IMR-90 (cell line): Measurements from ENCODE around the gene CYP2B6. TPM values are rescaled to one million over a fixed set of nuclear protein-coding genes. Genes with fewer than 3 reads are reported as not detected.

Source experiments
- ATAC-seq: fragments of 200-7000 bp; cut with Tn5 transposase; 2 replicates; pipeline ENCODE4 v1.9.1; 2020; ENCODE audit warnings: low read depth, mild to moderate bottlenecking, moderate library complexity
- BruUV-seq: library from RNA; stranded (reverse); fragments of 400-500 nt; replicated peaks from 2 replicates; lab custom pipeline; 2021; lab: Mats Ljungman, UMichigan
- CTCF ChIA-PET: fragments of 300-600 bp; formaldehyde crosslinking; extraction: SDS; loops from one replicate; lab custom pipeline; 2021; ENCODE audit warnings: antibody characterized with exemption; lab: Yijun Ruan, JAX
- POLR2A ChIA-PET: fragments of 300-600 bp; sonication (Branson Sonifier 250); formaldehyde crosslinking; loops from one replicate; lab custom pipeline; 2022; ENCODE audit warnings: antibody characterized with exemption; ENCODE audit not compliant: unreplicated experiment; lab: Charles Lee
- DNase-seq: peaks from one replicate; pipeline ENCODE4 v3.0.0; 2013
- H2AFZ ChIP-seq: replicated peaks from 2 replicates; pipeline ENCODE3; 2013; ENCODE audit warnings: low read length, mild to moderate bottlenecking; ENCODE audit not compliant: poor library complexity
- H2AK5ac ChIP-seq: 2 replicates; pipeline ENCODE4 v1.6.1; 2013; ENCODE audit warnings: low read depth, low read length, inconsistent platforms
- H2AK9ac ChIP-seq: replicated peaks from 2 replicates; pipeline ENCODE3; 2013; ENCODE audit warnings: mild to moderate bottlenecking, low read depth, low read length, moderate library complexity; ENCODE audit not compliant: poor library complexity
- H2BK120ac ChIP-seq: 2 replicates; pipeline ENCODE4 v1.6.1; 2013; ENCODE audit warnings: low read depth, low read length, inconsistent platforms
- H2BK15ac ChIP-seq: 3 replicates; pipeline ENCODE4 v1.6.1; 2013; ENCODE audit warnings: low read depth, low read length, inconsistent platforms
- H2BK20ac ChIP-seq: 2 replicates; pipeline ENCODE4 v1.6.1; 2013; ENCODE audit warnings: low read depth, mild to moderate bottlenecking, inconsistent platforms, low read length, moderate library complexity
- H2BK5ac ChIP-seq: 2 replicates; pipeline ENCODE4 v1.6.1; 2013; ENCODE audit warnings: mild to moderate bottlenecking, low read depth, low read length, inconsistent platforms; ENCODE audit not compliant: poor library complexity, severe bottlenecking
- H3K14ac ChIP-seq: replicated peaks from 2 replicates; pipeline ENCODE4 v1.6.1; 2013; ENCODE audit warnings: low read depth, low read length, inconsistent platforms
- H3K18ac ChIP-seq: 2 replicates; pipeline ENCODE4 v1.6.1; 2013; ENCODE audit warnings: low read depth, low read length, control low read depth
- H3K23ac ChIP-seq: 2 replicates; pipeline ENCODE4 v1.6.1; 2013; ENCODE audit warnings: low read depth, low read length, inconsistent platforms
- H3K27ac ChIP-seq: 2 replicates; pipeline ENCODE4 v1.5.1; 2013; ENCODE audit warnings: mild to moderate bottlenecking, control low read depth, low read length; ENCODE audit not compliant: insufficient read depth
- H3K27me3 ChIP-seq: 2 replicates; pipeline ENCODE4 v1.6.1; 2013; ENCODE audit warnings: low read length; ENCODE audit not compliant: control insufficient read depth, insufficient read depth
- H3K36me3 ChIP-seq: 2 replicates; pipeline ENCODE4 v1.6.1; 2013; ENCODE audit warnings: low read length, mixed read lengths; ENCODE audit not compliant: control insufficient read depth, insufficient read depth
- H3K4ac ChIP-seq: 2 replicates; pipeline ENCODE4 v1.6.1; 2013; ENCODE audit warnings: low read depth, low read length, inconsistent platforms
- H3K4me1 ChIP-seq: 2 replicates; pipeline ENCODE4 v1.6.1; 2013; ENCODE audit warnings: low read length, mixed read lengths; ENCODE audit not compliant: control insufficient read depth, insufficient read depth
- H3K4me2 ChIP-seq: 2 replicates; pipeline ENCODE4 v1.6.1; 2013; ENCODE audit warnings: low read depth, mild to moderate bottlenecking, control low read depth, low read length, moderate library complexity
- H3K4me3 ChIP-seq: 2 replicates; pipeline ENCODE4 v1.5.1; 2013; ENCODE audit warnings: low read depth, mild to moderate bottlenecking, control low read depth, low read length, moderate library complexity; ENCODE audit not compliant: insufficient read depth
- H3K56ac ChIP-seq: 2 replicates; pipeline ENCODE4 v1.6.1; 2013; ENCODE audit warnings: low read length, inconsistent platforms; ENCODE audit not compliant: insufficient read depth; ENCODE audit errors: extremely low read depth
- H3K79me1 ChIP-seq, 2 experiments: 2 replicates each; pipeline ENCODE4 v1.6.1; 2013; ENCODE audit warnings: low read length in 2 of 2, inconsistent platforms in 1 of 2, low read depth in 1 of 2
- H3K9ac ChIP-seq: 2 replicates; pipeline ENCODE4 v1.6.1; 2013; ENCODE audit warnings: low read depth, low read length, control low read depth
- H3K9me1 ChIP-seq: 2 replicates; pipeline ENCODE4 v1.6.1; 2013; ENCODE audit warnings: low read length, inconsistent platforms; ENCODE audit not compliant: insufficient read depth
- H3K9me3 ChIP-seq: 2 replicates; pipeline ENCODE4 v1.6.1; 2013; ENCODE audit warnings: low read length; ENCODE audit not compliant: control insufficient read depth, insufficient read depth
- H4K20me1 ChIP-seq: 2 replicates; pipeline ENCODE4 v1.6.1; 2013; ENCODE audit warnings: low read length, inconsistent platforms; ENCODE audit not compliant: insufficient read depth
- H4K5ac ChIP-seq: 2 replicates; pipeline ENCODE4 v1.6.1; 2013; ENCODE audit warnings: mild to moderate bottlenecking, low read depth, low read length, control low read depth
- H4K8ac ChIP-seq, 2 experiments: 2 replicates each; pipeline ENCODE4 v1.6.1; 2013; ENCODE audit warnings: low read depth in 2 of 2, low read length in 2 of 2, control low read depth in 1 of 2, inconsistent platforms in 1 of 2
- H4K91ac ChIP-seq: 2 replicates; pipeline ENCODE4 v1.6.1; 2013; ENCODE audit warnings: low read depth, low read length, inconsistent platforms; ENCODE audit not compliant: insufficient read depth
- BHLHE40 ChIP-seq: fragments of 150-350 bp; IDR thresholded peaks from 2 replicates; pipeline ENCODE4 v1.6.1; 2016; ENCODE audit warnings: mild to moderate bottlenecking, low read depth, low read length
- CEBPB ChIP-seq: IDR thresholded peaks from 2 replicates; pipeline ENCODE4 v1.6.1; 2012; ENCODE audit warnings: low read depth, low read length, improper control_type of control experiment
- ELK1 ChIP-seq: fragments of 150-350 bp; IDR thresholded peaks from 2 replicates; pipeline ENCODE4 v1.6.1; 2016; ENCODE audit warnings: low read depth, mild to moderate bottlenecking, low read length, moderate library complexity, borderline replicate concordance
- FOS ChIP-seq: fragments of 150-350 bp; IDR thresholded peaks from 2 replicates; pipeline ENCODE4 v1.6.1; 2016; ENCODE audit warnings: low read depth, low read length
- MXI1 ChIP-seq: IDR thresholded peaks from 2 replicates; pipeline ENCODE4 v1.6.1; 2012; ENCODE audit warnings: low read depth, mild to moderate bottlenecking, low read length, moderate library complexity, borderline replicate concordance
- RCOR1 ChIP-seq: IDR thresholded peaks from 2 replicates; pipeline ENCODE4 v1.6.1; 2012; ENCODE audit warnings: mild to moderate bottlenecking, low read length, improper control_type of control experiment; ENCODE audit not compliant: insufficient replicate concordance
- WGBS, 2 experiments: methylation state at CpG; one replicate each; pipeline versions ENCODE4 v1.1.5 to v1.1.7; 2013; ENCODE audit warnings: missing lambda C conversion rate in 2 of 2; ENCODE audit not compliant: insufficient read length in 1 of 2; ENCODE audit errors: extremely low coverage in 2 of 2; 5-methylcytosine and 5-hydroxymethylcytosine counted together
- dilution Hi-C: fragments of 300-500 bp; cut with HindIII; formaldehyde crosslinking; loops from one replicate; pipeline ENCODE4 v1.14.3; 2018; ENCODE audit warnings: low sequenced_read_pairs; ENCODE audit not compliant: unreplicated experiment
- in situ Hi-C: fragments of 300-500 bp; cut with MboI; formaldehyde crosslinking; loops from 3 replicates; pipeline ENCODE4 v1.14.3; 2019; ENCODE audit warnings: low sequenced_read_pairs, inconsistent platforms, mixed read lengths
- intact Hi-C: fragments of 100-400 bp; cut with micrococcal nuclease; formaldehyde crosslinking; loops from 2 replicates; pipeline ENCODE4 v1.10.0; 2022
- polyA plus RNA-seq, 3 experiments: library from polyadenylated mRNA; depleted of rRNA; stranded (reverse); fragments of >200 nt; gene quantifications; 2 replicates each; pipeline ENCODE4 v1.2.3, GENCODE V29; 2012; ENCODE audit warnings: low replicate concordance in 1 of 3
- total RNA-seq: library from RNA; depleted of rRNA; stranded (reverse); fragments of >200 nt; gene quantifications from 2 replicates; pipeline ENCODE4 v1.2.3, GENCODE V29; 2012
- TF ChIP-seq, protein P1 (sequence below): conservative IDR thresholded peaks from 2 replicates; pipeline ENCODE4 v1.5.1; 2012; ENCODE audit warnings: mild to moderate bottlenecking, low read depth, low read length, improper control_type of control experiment

The CYP2B6 gene
- total and polyA plus RNA-seq, 2 of the 4 experiments (the other 2 are of a cell fraction): not detected

DNA sequence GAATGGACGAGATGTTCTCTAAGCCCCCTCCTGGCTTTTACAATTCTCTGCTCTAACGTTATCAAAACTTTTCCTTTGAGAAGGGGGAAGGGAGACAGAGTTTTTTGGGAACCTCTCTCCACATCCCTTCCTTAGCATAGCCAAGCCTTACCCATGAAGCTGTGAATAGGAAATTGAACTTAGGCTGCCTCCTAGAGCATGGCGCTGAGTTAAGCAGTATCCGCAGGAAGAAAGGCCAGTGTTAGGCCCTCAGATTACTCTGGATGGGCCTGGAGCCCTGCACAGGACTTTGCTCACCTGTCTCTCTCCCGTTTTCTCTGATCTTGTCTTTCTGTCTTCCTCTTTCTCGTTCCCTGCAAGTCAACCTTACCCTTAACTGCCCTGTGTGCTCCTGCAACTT, 39.6 kb downstream of the CYP2B6 start:
- H2AK5ac ChIP-seq: no peak overlapping the region
- no peak overlapping the region for H2BK15ac ChIP-seq
- H4K5ac ChIP-seq: no peak overlapping the region
- intact Hi-C loops: no loop called here
- H2BK120ac ChIP-seq: no peak overlapping the region
- H2AFZ ChIP-seq: no peak overlapping the region
- WGBS, 2 experiments: 32% methylated on average over 4 of the region's 6 CpGs; no CpG with 5 or more reads in 1 of the 2 experiments
- no peak overlapping the region for H3K4ac ChIP-seq
- H3K27me3 ChIP-seq: peaks cover 4% of the 10 kb centered on the region; the same call in 1 of the 2 replicates
- H3K36me3 ChIP-seq: no peaks in the 10 kb centered on the region
- no peak overlapping the region for H3K14ac ChIP-seq
- CTCF ChIA-PET: no interaction called here
- H3K4me3 ChIP-seq: no peak overlapping the region
- no peaks in the 10 kb centered on the region for H3K9me1 ChIP-seq
- no peak overlapping the region for H3K23ac ChIP-seq
- no peaks in the 10 kb centered on the region for H3K9me3 ChIP-seq
- TF ChIP-seq CEBPB (no peak), MXI1 (no peak), BHLHE40 (no peak), ELK1 (no peak), RCOR1 (no peak), FOS (no peak)
- TF ChIP-seq, protein P1, sequence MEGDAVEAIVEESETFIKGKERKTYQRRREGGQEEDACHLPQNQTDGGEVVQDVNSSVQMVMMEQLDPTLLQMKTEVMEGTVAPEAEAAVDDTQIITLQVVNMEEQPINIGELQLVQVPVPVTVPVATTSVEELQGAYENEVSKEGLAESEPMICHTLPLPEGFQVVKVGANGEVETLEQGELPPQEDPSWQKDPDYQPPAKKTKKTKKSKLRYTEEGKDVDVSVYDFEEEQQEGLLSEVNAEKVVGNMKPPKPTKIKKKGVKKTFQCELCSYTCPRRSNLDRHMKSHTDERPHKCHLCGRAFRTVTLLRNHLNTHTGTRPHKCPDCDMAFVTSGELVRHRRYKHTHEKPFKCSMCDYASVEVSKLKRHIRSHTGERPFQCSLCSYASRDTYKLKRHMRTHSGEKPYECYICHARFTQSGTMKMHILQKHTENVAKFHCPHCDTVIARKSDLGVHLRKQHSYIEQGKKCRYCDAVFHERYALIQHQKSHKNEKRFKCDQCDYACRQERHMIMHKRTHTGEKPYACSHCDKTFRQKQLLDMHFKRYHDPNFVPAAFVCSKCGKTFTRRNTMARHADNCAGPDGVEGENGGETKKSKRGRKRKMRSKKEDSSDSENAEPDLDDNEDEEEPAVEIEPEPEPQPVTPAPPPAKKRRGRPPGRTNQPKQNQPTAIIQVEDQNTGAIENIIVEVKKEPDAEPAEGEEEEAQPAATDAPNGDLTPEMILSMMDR: no peak
- no peak overlapping the region for H3K18ac ChIP-seq
- no peak overlapping the region for H4K91ac ChIP-seq
- no TSS peak for BruUV-seq
- in situ Hi-C loops: no loop called here
- no peak overlapping the region for H4K8ac ChIP-seq
- no peak overlapping the region for H3K56ac ChIP-seq
- H2BK5ac ChIP-seq: no peak overlapping the region
- H4K20me1 ChIP-seq: no peaks in the 10 kb centered on the region
- no peak overlapping the region for H3K4me2 ChIP-seq
- dilution Hi-C loops: no loop called here
- no peak overlapping the region for H3K9ac ChIP-seq
- no peak for DNase-seq
- POLR2A ChIA-PET: no interaction called here
- no peak overlapping the region for H2AK9ac ChIP-seq
- ATAC-seq: no peak
- H3K4me1 ChIP-seq: no peaks in the 10 kb centered on the region
- H2BK20ac ChIP-seq: no peak overlapping the region
- H3K27ac ChIP-seq: no peak overlapping the region
- no peaks in the 10 kb centered on the region for H3K79me1 ChIP-seq
